AG09319 (cell line): Measurements from ENCODE around the gene DIP2A.

Source experiments
- DNase-seq: peaks from one replicate; pipeline ENCODE4 v3.0.0-alpha.2; 2010; ENCODE audit warnings: low read depth; ENCODE audit errors: extremely low read depth
- CTCF ChIP-seq: IDR thresholded peaks from 2 replicates; pipeline ENCODE4 v1.5.1; 2011; ENCODE audit warnings: low read depth, mild to moderate bottlenecking, inconsistent platforms, low read length, moderate library complexity

The DIP2A gene

DNA sequence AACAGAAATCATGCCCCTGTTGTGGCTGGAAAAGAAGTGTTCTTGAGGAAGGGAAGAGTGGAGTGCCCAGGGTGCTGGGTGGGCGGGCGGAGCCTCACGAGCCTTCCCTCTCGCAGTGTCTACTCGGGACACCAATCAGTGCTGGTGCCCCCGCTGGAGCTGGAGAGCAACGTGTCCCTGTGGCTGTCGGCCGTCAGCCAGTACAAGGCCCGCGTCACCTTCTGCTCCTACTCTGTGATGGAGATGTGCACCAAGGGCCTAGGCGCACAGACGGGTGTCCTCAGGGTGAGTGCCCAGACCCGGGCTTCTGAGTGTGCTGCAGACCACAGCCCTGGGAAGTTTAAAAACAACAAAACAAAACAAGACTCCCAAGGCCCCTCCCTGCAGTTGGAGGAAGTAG, 98.8 kb downstream of the DIP2A start:
- no peak for DNase-seq

DNA sequence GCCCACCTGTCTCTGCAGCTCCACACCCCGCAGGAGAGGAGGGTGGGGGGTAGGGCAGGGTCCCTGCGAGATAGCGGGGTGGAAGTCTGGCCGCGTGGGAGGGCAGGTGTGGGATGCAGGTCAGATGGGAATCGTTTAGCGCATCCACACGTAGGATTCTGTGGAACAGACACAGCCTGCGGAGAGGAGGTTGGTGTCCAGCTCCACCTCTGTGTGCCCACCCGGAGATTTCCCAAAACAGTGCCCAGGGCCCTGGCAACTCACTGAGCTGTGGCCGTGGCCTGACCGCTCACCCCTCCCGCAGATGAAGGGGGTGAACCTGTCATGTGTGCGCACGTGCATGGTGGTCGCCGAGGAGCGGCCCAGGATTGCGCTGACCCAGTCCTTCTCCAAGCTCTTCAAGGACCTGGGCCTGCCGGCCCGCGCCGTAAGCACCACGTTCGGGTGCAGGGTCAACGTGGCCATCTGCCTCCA, 99.3 kb downstream of the DIP2A start:
- TF ChIP-seq CTCF = no peak
- DNase-seq = no peak

More for the DNA sequence above, 98.8 kb downstream of the DIP2A start:
- TF ChIP-seq CTCF = no peak

- no peak for TF ChIP-seq CTCF
- no peak for DNase-seq
Measured at GRCh38 chr21:46559291-46559983, 100.7 kb downstream of the DIP2A start.

DNA sequence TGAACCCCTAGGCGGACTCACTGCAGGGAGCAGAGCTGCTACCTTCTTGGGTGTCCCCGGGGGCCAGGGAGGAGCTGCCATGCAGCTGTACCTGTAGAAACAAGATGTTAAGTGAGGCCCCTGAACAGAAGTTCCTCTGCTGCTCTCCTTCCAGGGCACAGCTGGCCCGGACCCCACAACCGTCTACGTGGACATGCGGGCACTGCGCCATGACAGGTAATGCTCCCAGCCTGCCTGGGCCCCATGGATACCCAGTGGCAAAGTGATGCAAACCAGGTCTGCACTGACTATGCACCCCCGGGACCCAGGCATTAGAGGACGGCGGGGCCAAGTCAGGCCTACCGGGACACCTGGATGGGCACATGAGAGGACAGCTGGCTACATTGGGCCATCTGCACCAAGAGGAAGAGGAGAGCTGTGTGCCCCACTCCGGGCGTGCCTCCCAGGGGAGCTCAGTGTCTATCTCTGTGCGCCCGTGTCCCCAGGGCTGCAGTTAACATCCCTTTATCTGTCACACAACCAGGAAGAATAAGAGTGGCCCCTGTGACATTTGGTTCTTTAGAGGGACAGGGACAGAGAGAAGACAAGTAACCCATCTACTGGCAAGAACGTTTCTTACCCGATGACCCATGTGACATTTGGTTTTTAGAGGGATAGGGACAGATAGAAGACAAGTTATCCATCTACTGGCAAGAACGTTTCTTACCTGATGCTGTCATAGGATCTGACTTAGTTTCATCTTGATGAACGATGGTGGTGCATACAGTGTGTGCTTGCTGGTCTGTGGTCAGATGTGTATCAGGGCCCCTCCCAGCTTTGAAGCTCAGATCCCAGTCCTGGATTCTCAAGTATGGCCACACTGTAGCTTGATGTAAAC, 102.1 kb downstream of the DIP2A start:
- no peak for DNase-seq
- TF ChIP-seq CTCF = no peak

DNA sequence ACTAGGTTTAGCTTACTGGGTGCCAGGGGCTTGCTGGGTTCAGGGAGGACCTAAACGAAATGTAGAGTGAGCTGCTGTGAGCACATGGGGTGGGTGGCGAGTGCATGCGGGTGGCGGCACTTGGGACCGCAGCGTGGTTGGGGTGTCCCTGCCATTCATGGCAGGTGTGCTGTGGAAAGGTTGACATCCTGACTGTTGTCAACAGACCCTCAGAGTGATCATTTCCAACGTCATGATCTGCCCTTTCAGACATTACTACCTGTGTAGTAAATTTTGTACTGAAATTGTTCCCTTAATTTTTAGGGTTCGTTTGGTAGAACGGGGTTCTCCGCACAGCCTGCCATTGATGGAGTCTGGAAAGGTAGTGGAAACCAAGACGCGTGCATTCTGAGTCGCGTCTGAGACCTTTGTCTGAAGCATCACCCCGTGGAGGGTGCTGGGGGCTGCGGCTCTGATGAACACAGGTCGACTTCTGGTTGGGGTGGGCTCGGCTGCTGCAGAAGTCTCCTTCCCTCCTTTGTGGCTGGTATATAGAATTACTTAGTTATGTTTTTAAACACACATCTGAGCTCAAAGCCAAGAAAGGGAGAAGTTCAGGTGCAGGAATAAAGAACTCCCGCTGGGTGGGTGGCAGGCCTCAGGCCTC, 102.9 kb downstream of the DIP2A start:
- TF ChIP-seq CTCF = no peak
- no peak for DNase-seq

GRCh38 chr21:46562472-46562871, 103.8 kb downstream of the DIP2A start:
- no peak for TF ChIP-seq CTCF
- DNase-seq = no peak
